ENCODE data around the gene OTUD6A.

OTUD6A gene, protein sequence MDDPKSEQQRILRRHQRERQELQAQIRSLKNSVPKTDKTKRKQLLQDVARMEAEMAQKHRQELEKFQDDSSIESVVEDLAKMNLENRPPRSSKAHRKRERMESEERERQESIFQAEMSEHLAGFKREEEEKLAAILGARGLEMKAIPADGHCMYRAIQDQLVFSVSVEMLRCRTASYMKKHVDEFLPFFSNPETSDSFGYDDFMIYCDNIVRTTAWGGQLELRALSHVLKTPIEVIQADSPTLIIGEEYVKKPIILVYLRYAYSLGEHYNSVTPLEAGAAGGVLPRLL

DNA sequence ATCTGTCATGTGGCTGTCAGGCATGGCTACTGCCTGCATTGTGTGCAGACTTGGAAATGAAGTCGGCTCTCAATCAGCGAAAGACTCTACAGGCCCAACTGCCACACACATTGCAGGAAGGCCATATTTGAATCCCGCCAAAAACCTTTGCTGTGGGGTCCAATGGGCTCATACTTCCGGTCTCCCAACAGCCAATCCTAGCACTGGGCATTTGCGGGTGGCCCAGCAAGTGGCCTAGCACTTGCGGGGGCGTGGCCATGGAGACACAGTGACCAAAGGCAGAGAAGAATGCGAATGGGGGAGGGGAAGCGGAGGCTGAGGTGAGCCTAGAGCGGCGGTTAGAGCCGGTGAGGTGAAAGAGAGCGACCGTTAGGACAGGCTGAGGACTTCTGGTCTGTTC is at the start of gene OTUD6A:
OTUD6A (plus strand) TSS at position 382 of the 400 bp plus-strand sequence. CDS start 68 bp downstream, outside the sequence.
- no peak for DNase-seq

- DNase-seq = no peak
These were observed 49.5 kb upstream of the OTUD6A start for GRCh38 chrX:70012756-70013155.

- no peak for DNase-seq
These were observed 48.5 kb upstream of the OTUD6A start for GRCh38 chrX:70013466-70014381.

DNA sequence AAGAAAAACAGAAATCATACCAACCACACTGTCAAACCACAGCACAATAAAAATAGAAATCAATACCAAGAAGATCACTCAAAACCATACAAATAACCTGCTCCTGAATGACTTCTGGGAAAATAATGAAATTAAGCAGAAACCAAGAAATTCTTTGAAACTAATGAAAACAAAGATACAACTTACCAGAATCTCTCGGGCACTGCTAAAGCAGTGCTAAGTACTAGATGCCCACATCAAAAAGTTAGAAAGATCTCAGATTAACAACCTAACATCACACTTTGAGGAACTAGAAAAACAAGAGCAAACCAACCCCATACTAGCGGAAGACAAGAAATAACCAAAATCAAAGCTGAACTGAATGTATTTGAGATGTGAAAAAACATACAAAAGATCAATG is 45.7 kb upstream of the OTUD6A start:
- no peak for DNase-seq

DNA sequence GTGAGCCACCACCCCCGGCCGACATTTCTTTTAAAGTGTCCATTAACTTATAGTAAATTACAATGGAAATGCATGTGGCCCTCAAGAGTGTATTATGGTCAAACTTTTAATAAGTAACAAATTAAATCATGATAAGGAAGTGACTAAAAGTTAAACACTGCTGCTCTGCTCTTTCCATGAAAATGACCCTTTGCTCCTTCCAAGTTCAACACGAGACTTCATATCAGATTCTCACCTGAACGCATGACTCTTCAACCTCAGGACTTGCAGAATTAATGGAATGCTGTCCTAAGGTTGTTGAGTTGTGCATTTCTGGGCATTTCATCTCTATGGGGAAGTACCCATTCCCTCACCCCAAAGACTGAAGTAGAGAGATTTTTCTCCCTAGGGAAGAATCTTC is 39.6 kb upstream of the OTUD6A start:
- DNase-seq = no peak

DNA sequence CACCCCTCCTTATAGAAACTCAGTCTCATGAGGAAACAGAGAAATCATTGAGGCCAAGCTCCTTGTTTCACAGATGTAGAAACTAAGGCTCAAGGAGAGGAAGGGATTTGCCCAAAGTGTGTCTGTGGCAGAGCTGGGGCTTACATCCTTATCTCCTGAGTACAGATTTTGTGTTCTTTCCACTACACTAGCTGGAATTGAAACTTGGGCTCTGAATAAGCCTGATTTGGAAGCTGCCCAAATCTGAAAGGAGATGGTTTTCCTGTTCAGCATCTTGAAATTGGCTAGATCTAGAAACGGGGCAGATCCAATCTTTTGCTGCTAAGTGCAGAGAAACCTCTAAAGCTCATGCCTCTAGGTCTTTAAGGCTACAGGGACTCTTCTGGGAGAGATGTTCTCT is 36.8 kb upstream of the OTUD6A start:
- no peak for DNase-seq

DNA sequence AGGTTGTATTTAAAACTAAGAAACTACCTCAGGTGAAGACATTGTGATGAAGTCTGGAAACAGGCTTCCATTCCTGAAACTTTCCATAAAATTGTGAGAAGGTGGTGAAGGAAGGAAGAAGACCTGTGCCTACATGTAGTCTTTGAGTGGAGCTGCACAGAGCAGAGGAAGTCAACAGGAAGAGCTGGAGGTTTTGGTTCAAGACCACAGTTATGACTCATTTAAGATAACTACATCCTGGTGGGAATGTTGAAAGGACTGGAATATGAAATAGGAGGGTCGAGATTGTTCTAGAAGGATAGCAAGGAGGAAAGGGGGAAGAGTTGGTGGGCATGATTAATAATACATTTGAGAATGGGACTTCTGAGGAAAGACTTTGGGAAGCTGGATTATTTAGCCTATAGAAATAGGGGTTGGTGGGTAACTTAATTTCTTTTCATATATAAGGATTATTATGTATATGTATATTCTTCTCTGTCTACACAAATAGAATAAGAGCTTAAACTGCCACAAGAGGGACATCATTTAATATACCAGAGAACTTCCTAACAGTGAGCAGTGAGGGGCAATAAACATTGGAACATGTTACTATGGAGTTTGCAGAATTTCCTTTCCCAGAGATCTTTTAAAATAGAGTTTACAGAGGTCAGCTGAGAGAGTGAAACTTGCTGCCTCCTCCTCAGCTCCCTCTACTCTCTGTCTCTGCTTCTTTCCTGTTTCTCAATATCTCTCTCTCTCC is 36.0 kb upstream of the OTUD6A start:
- no peak for DNase-seq

- no peak for DNase-seq
These were observed 35.4 kb upstream of the OTUD6A start for GRCh38 chrX:70026851-70027200.

- DNase-seq = no peak
These were observed 32.4 kb upstream of the OTUD6A start for GRCh38 chrX:70029863-70030262.

DNA sequence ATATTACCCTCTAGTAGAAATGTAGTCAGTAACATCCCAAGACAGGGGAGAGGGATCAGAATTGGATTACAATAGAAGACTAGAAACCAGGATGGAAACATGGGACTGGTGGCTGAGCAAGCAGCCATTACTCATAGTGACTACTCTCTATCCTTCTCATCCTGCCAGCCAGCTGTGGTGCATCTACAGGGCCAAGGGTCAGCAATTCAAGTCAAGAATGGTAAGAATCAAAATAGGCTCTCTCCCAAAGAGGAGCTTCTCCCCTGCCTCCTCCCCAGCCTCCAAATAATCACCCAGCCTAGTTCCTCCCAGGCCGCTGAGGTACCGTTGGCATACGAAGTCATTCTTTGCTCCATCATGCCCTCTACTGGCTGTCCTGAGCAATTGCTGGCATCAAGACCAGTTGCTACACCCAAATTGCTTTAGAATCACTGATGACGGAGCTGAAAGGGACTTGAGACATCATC is 31.9 kb upstream of the OTUD6A start:
- DNase-seq = peak in 22 of 51 donors; percentile 0 to 30 (median 6)

GRCh38 chrX:70032792-70033191 is 29.5 kb upstream of the OTUD6A start:
- DNase-seq = no peak

DNA sequence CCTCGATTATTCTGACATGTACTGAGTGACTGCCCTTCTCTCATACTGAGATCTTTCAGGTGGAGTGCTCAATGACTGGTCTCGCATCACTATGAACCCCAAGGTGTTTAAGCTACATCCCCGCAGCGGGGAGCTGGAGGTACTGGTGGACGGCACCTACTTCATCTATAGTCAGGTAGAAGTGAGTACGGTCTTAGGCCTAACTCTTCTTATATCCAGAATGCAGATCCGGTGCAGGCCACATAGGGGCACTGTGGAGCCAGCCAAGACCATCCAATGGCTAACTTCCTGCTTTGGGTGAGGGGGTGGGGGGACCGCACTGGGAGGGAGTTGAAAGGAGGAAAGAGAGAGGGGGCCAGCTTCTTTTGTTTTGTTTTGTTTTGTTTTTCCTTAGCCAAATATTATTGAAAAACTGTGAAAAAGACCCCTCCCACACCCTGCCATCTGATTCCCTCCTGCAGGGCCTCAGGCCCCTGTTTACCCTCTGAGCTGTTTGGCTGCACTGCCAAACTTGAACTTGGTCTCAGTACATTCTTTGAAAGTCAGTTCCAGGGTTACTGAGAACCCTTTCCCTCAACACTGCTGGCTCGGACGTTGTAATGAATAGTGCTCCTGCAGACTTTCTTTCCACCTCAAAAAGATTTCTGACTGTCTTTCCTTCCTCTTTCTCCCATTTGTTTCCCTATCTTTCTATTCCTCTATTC is 28.8 kb upstream of the OTUD6A start:
- DNase-seq = peak in 13 of 51 donors; percentile 0 to 23 (median 5)

DNA sequence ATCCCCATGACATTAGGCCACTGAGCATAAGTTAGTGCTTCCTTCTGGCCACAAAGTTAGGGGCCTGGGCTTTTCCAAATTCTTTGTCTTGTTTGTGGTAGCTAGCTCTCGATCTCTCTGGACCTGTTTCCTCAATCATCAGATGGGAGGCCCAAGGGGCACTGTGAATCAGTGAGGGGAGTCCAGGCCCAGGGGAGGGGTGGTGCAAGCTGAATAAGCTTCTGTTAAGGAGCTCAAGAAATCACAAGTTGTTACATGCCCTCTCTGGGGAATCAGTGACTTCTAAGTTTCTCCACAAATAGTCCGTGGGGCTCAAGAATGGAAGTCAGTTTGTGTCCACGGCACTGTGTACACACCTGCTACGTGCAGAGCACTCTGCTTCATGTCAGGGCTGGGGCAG is 27.6 kb upstream of the OTUD6A start:
- no peak for DNase-seq

GRCh38 chrX:70038515-70038914 is 23.7 kb upstream of the OTUD6A start:
- DNase-seq = no peak

- no peak for DNase-seq
These were observed 23.3 kb upstream of the OTUD6A start for GRCh38 chrX:70038951-70039350.

DNA sequence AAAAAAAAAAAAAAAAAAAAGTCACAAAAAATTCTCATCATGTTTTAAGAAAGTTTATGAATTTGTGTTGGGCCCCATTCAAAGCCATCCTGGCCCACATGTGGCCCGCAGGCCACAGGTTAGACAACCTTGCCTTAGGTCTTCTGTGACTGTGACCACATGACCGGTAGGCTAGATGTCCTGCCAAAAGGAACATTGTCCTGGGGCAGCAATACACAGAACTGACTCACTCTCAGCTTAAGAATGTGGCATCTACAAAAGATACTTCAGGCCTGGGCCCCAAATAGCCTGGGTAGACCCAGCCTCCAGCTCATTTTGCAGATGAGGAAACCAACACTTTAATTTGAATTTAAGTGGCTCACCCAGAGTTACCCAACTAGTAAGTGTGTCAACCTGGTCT is 22.5 kb upstream of the OTUD6A start:
- DNase-seq = no peak

DNA sequence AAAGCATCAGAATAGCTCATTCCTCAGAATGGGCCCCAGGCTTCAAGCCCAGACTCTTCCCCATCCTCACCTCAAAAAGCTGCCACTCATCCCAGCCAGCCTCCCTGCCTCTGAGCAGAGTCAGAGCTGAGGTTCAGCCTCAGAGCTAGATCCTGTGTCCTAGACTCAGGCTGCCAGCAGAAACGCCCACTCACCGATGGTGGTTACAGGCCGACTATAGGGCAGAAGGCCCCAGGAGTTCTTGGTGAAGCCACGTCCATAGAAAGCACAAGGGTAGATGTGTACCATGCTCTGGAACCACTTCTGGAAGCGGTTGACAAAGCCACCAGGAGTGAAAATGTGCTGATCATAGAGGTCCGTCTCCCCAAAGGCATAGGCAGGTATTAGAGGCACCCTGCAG is 20.3 kb upstream of the OTUD6A start:
- no peak for DNase-seq

DNA sequence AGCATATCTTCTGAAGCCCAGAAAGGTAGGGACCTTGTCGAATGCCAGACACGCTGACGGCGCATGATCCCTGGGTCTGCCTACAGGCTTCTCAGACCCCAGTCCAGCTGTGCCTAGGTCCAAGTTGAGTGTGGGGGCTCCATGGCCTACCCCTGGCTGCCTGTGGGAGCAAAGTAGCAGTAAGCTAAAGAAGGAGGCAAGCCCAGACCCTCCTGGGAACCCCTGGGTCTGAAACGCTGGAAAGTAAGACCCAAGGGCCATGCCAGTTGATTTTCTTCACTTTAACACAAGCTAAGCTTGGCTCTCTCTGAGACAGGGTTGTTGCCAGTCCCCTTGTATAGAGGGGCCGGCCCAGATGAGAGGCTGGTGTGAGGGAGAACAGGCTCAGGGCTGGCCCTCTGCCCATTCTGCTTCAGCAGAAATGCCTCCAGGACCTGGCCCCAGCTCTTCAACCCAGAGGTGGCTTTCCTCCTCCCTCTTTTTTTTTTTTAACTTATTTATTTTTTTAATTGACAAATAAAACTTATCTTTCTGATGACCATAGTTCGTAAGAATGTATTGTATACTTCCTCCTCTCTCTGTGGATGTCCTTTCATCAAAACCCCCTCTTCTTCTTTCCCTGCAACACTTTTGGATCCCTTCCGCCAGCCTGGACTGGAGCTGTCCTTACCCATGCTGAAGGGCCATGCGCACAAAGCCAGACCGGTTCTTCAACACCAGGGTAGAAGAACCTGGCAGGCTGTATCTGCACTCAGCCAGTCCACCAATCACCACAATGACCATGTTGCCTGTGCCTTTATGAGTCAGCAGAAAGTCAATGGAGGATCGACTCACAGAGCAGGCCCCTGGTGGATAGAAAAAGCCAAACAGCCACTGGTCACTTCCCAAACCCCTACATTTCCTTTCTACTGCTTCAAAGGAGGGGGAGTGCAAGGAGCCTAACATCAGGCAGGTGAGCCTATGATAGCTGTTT is 19.6 kb upstream of the OTUD6A start:
- DNase-seq = peak in 1 of 51 donors; percentile 1

- no peak for DNase-seq
These were observed 18.6 kb upstream of the OTUD6A start for GRCh38 chrX:70043685-70044084.
